ENCODE results near the gene C1orf167. TPM values are rescaled to one million over a fixed set of nuclear protein-coding genes. Genes with fewer than 3 reads are reported as not detected.
A peak's percentile ranks its signal among the peaks of the same experiment; 100 is the strongest.

C1orf167 gene
- total RNA-seq, 4 donors from 2014 or later: 0.21 to 0.82 TPM; not detected in 2

DNA sequence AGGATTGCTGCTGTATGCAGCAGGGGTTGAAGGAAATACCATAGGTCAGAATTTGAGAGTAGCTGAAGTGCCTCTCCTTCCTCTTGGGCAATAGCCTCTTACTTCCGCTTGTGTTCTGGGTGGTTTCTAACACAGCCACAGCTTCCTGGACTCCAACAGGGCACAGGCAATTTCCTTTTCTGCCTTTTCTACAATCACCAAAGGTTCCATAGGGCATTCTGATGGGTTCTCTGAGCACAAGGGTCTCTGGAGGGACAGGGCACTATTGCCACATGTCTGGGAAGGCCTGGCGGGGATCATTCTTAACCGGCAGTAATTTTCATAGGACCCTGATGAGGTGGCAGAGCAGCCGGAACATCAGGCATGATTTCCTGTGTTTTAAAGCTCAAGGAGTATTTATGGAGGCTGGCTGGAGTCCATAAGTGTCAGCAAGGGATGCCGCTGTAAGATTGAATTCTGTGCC is 31.5 kb upstream of the C1orf167 start:
- TF ChIP-seq CTCF (IDR thresholded peaks at IDR 0.05) (no peak), POLR2A (IDR thresholded peaks at IDR 0.05) (no peak)
- H3K27ac ChIP-seq: peak overlapping the region; percentile 67 to 76
- H3K4me1 ChIP-seq: no peaks in the 10 kb centered on the region
- H3K36me3 ChIP-seq: no peaks in the 10 kb centered on the region
- no peak overlapping the region for H3K4me3 ChIP-seq
- no peaks in the 10 kb centered on the region for H3K27me3 ChIP-seq
- intact Hi-C loops (cut with DNase I; ENCODE audit: low total_unique reads): loop anchor here (10.0 kb wide), 1 partner anchor 74 kb away; the partner anchor contains the start of genes CLCN6 and MTHFR
- peak in 1 of 2 donors; percentile 42 for DNase-seq
- no peaks in the 10 kb centered on the region for H3K9me3 ChIP-seq

DNA sequence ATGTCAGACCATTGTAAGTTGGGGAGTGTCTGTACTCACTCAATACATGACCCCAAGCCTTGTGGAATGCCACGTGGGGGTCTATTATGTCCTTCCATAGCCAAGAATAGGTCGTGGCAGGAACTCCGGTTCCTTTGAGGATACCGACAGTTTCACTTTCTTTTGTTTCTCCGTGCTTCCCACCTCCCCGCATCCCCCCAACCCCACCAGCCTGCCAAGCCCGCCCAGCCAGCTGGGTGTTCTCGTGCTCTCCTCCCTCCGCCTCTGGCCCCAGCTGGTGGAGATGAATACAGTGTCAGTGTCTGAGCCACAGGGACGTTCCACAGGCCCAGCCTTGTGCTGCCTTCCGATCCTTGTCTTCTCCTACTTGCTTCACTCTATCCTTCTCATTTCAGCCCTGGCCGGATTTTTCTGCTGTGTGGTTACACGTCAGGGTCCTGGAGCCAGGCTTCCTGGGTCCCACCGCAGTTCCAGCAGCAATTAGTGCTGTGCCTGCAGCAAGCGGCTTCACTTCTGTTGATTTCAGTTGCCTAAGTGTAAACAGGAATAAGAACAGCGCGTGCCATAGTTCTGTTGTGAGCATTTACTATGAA is 30.2 kb upstream of the C1orf167 start:
- Histone ChIP-seq H3K4me3 (peak overlapping the region; percentile 16 to 39), H3K9me3 (no peaks in the 10 kb centered on the region), H3K4me1 (no peaks in the 10 kb centered on the region), H3K27me3 (no peaks in the 10 kb centered on the region), H3K36me3 (no peaks in the 10 kb centered on the region), H3K27ac (peak overlapping the region; percentile 67 to 76)
- no peak for TF ChIP-seq POLR2A (IDR thresholded peaks at IDR 0.05)
- TF ChIP-seq CTCF (IDR thresholded peaks at IDR 0.05): no peak
- DNase-seq: peak; percentile 77 to 78
- intact Hi-C loops (cut with DNase I; ENCODE audit: low total_unique reads): loop anchor here (10.0 kb wide), 1 partner anchor 73 kb away; the partner anchor contains the start of genes CLCN6 and MTHFR

GRCh38 chr1:11733306-11733705 is 28.7 kb upstream of the C1orf167 start:
- TF ChIP-seq CTCF (IDR thresholded peaks at IDR 0.05): no peak
- TF ChIP-seq POLR2A (IDR thresholded peaks at IDR 0.05): no peak
- Histone ChIP-seq H3K36me3 (no peaks in the 10 kb centered on the region), H3K4me3 (no peak overlapping the region), H3K9me3 (no peaks in the 10 kb centered on the region), H3K27me3 (no peaks in the 10 kb centered on the region), H3K27ac (no peak overlapping the region), H3K4me1 (no peaks in the 10 kb centered on the region)
- no peak for DNase-seq
- intact Hi-C loops (cut with DNase I; ENCODE audit: low total_unique reads): loop anchor here (10.0 kb wide), 1 partner anchor 71 kb away; the partner anchor contains the start of genes CLCN6 and MTHFR

DNA sequence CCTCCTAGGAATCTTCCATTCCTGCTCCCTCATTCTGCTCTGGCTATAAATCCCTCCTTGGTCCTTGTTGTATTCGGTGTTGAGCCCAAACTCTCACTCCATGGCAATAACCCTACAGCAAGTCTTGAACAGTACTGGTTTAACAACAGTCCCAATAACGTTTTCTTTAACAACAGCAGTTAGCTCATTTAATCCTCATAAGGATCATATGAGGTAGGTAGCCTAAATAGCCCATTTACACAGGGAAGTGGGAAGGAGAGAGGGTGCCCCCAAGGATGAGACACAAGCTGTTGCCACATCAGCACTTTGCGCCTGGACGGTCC is 26.5 kb upstream of the C1orf167 start:
- no peak for DNase-seq
- H3K4me3 ChIP-seq: peak overlapping the region; percentile 69 to 76
- no peaks in the 10 kb centered on the region for H3K36me3 ChIP-seq
- no peaks in the 10 kb centered on the region for H3K27me3 ChIP-seq
- no peaks in the 10 kb centered on the region for H3K4me1 ChIP-seq
- no peaks in the 10 kb centered on the region for H3K9me3 ChIP-seq
- intact Hi-C loops (cut with DNase I; ENCODE audit: low total_unique reads): loop anchor here (10.0 kb wide), 1 partner anchor 69 kb away; the partner anchor contains the start of genes CLCN6 and MTHFR
- no peak for TF ChIP-seq CTCF (IDR thresholded peaks at IDR 0.05)
- no peak for TF ChIP-seq POLR2A (IDR thresholded peaks at IDR 0.05)
- H3K27ac ChIP-seq: peak overlapping the region; percentile 78 to 85

All from uterus (tissue), 4 donors.